HG03108 (cell line): ENCODE measurements around the gene SLC34A3.

ENCODE experiments used
- ATAC-seq: cut with Tn5 transposase; IDR thresholded peaks from one replicate; pipeline ENCODE4 v1.9.1; 2021; ENCODE audit warnings: moderate library complexity; ENCODE audit not compliant: unreplicated experiment

Gene SLC34A3

GRCh38 chr9:137230705-137231371, at the start of gene SLC34A3:
Gene SLC34A3, plus strand, starts transcription at chr9:137230901. Its CDS starts 802 bp downstream, at chr9:137231703.
- ATAC-seq, result no peak

GRCh38 chr9:137181680-137182079, 49.0 kb upstream of the SLC34A3 start:
- no peak for ATAC-seq

- ATAC-seq, result no peak
These were observed 47.9 kb upstream of the SLC34A3 start for GRCh38 chr9:137182836-137183235.

GRCh38 chr9:137183980-137184595, 46.6 kb upstream of the SLC34A3 start:
- ATAC-seq, result no peak

- ATAC-seq, result no peak
These were observed 45.6 kb upstream of the SLC34A3 start for GRCh38 chr9:137184881-137185660.

GRCh38 chr9:137185921-137186320, 44.8 kb upstream of the SLC34A3 start:
- ATAC-seq, result no peak

GRCh38 chr9:137186385-137186784, 44.3 kb upstream of the SLC34A3 start:
- ATAC-seq, result no peak

GRCh38 chr9:137187386-137187785, 43.3 kb upstream of the SLC34A3 start:
- no peak for ATAC-seq

GRCh38 chr9:137188086-137188489, 42.6 kb upstream of the SLC34A3 start:
- no peak for ATAC-seq

GRCh38 chr9:137188490-137189296, 42.0 kb upstream of the SLC34A3 start, which contains the start of the genes ANAPC2 and SSNA1:
Gene ANAPC2, minus strand, starts transcription at chr9:137188560. Its CDS starts 28 bp downstream, at chr9:137188532.
Gene SSNA1, plus strand, starts transcription at chr9:137188676. Its CDS starts 51 bp downstream, at chr9:137188727.
- peak; percentile 57 for ATAC-seq

- no peak for ATAC-seq
These were observed 41.1 kb upstream of the SLC34A3 start for GRCh38 chr9:137189297-137190295.

- no peak for ATAC-seq
These were observed 40.3 kb upstream of the SLC34A3 start for GRCh38 chr9:137190315-137190856.

- no peak for ATAC-seq
These were observed 39.5 kb upstream of the SLC34A3 start for GRCh38 chr9:137191245-137191644.

- ATAC-seq, result no peak
These were observed 38.8 kb upstream of the SLC34A3 start for GRCh38 chr9:137191691-137192447.

GRCh38 chr9:137192448-137192780, 38.3 kb upstream of the SLC34A3 start:
- no peak for ATAC-seq

- ATAC-seq, result no peak
These were observed 37.8 kb upstream of the SLC34A3 start for GRCh38 chr9:137192859-137193258.

- no peak for ATAC-seq
These were observed 36.9 kb upstream of the SLC34A3 start for GRCh38 chr9:137193771-137194170.

- no peak for ATAC-seq
These were observed 36.3 kb upstream of the SLC34A3 start for GRCh38 chr9:137194388-137194787.

- ATAC-seq, result no peak
These were observed 35.8 kb upstream of the SLC34A3 start for GRCh38 chr9:137194909-137195308.
